Skeletal muscle satellite cell (primary cell): Measurements from ENCODE around the gene LIMD2.

Experiments
- H3K27me3 ChIP-seq: 2 replicates; pipeline ENCODE4 v1.7.0; 2013; ENCODE audit warnings: low read length; ENCODE audit not compliant: control insufficient read depth, insufficient read depth
- H3K36me3 ChIP-seq: 2 replicates; pipeline ENCODE4 v1.7.0; 2013; ENCODE audit warnings: mild to moderate bottlenecking, control low read depth, low read length; ENCODE audit not compliant: insufficient read depth
- H3K4me1 ChIP-seq: 2 replicates; pipeline ENCODE4 v1.7.0; 2013; ENCODE audit warnings: low read length; ENCODE audit not compliant: control insufficient read depth, insufficient read depth
- H3K4me2 ChIP-seq: 2 replicates; pipeline ENCODE4 v1.7.0; 2013; ENCODE audit warnings: mild to moderate bottlenecking, low read length
- H3K4me3 ChIP-seq: 2 replicates; pipeline ENCODE4 v1.7.0; 2013; ENCODE audit warnings: low read length
- H3K9ac ChIP-seq: 2 replicates; pipeline ENCODE4 v1.7.0; 2013; ENCODE audit warnings: mild to moderate bottlenecking, low read depth, low read length, moderate library complexity
- H3K9me3 ChIP-seq: replicated peaks from 2 replicates; pipeline ENCODE4 v1.7.0; 2013; ENCODE audit warnings: mild to moderate bottlenecking, control low read depth, low read length

The LIMD2 gene

DNA sequence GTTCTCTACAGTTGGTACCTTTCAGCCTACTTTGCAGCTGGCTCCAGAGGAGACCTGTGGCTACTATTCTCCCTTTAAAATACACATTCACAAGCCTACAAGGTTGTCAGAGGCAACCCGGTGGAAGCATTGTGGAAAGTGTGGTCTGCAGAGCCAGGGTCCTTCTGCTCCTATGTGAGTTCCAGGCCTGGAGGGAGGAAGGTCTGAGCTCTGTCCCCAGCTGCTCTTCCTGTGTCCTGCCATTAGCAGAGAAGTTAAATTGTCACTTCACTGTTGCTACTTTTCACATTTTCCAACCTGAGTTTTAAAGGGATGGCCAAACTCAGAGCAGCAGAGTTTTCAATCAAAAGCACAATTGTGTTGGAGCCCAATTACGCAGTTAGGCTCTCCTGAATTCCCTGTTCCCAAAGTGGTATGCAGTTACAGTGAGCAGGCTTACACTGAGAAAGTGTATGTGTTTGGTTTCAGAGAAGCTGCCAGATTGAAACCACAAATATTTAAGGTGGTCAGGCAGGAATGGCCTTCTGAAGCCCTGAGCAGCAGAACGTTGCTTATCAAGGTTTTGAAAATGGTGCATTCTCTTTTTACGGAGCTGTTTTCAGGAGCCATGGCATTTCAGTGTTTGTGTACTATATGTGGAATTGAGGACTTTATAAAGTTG is 52.7 kb downstream of the LIMD2 start:
- H3K9me3 ChIP-seq = no peaks in the 10 kb centered on the region
- no peak overlapping the region for H3K4me3 ChIP-seq
- H3K9ac ChIP-seq = no peak overlapping the region
- H3K4me2 ChIP-seq = no peak overlapping the region
- H3K36me3 ChIP-seq = peaks cover 3% of the 10 kb centered on the region
- no peaks in the 10 kb centered on the region for H3K27me3 ChIP-seq
- no peaks in the 10 kb centered on the region for H3K4me1 ChIP-seq

DNA sequence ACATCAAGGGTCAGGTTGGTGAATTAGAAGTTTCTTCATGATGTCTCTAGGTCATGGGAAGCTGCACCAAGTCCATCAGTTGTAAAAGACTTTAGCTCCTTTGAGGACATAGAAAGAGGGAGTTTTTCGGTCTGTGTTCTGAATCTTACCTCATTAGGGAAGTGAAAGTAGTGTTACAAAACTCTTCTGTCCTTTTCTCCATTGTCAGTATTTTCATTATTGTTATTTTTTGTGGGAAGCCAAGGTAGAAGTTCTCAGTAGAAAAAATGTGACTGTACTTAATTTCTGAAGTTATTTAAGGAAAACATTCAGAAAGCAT is 53.5 kb downstream of the LIMD2 start:
- peaks cover 3% of the 10 kb centered on the region for H3K36me3 ChIP-seq
- no peak overlapping the region for H3K4me2 ChIP-seq
- no peaks in the 10 kb centered on the region for H3K4me1 ChIP-seq
- no peaks in the 10 kb centered on the region for H3K27me3 ChIP-seq
- no peak overlapping the region for H3K9ac ChIP-seq
- H3K9me3 ChIP-seq = no peaks in the 10 kb centered on the region
- H3K4me3 ChIP-seq = no peak overlapping the region
